GM23338 (cell line): ENCODE data around the gene KRTAP12-2. TPM values are rescaled to one million over a fixed set of nuclear protein-coding genes. Genes with fewer than 3 reads are reported as not detected.

Experiments
- polyA plus RNA-seq: library from polyadenylated mRNA; unstranded; fragments of >200 nt; fragmentation: Nextera tagmentation; extraction: Ambion mirVana; gene quantifications from 2 replicates; pipeline ENCODE4 v1.2.1, GENCODE V29; 2016
- small RNA-seq: library from RNA; depleted of rRNA; stranded (forward); fragments of <200 nt; gene quantifications from one replicate; pipeline ENCODE3, GENCODE V24; 2014; ENCODE audit warnings: low replicate concordance
- total RNA-seq: library from RNA; depleted of rRNA; stranded (reverse); fragments of >200 nt; shearing (Covaris generic); gene quantifications from 2 replicates; pipeline ENCODE4 v1.2.3, GENCODE V29; 2014; rRNA removed

The KRTAP12-2 gene
- total and polyA plus RNA-seq, 2 experiments from 2014 or later: not detected

Small RNAs within 50 kb of the gene (small RNA-seq; reads per million reads assigned to genes)
- gene KRTAP12-6P: not detected

Other genes starting within 250 kb of the KRTAP12-2 start
- gene LRRC3, start 211.4 kb downstream of the KRTAP12-2 start, total RNA-seq: 4.4 and 6.8 TPM in 2 replicates
- gene LRRC3, start 211.4 kb downstream of the KRTAP12-2 start, polyA plus RNA-seq: 0.95 and 1.2 TPM in 2 replicates
- not detected in 2 replicates for gene KRTAP10-1, start 126.7 kb downstream of the KRTAP12-2 start, total RNA-seq
- gene KRTAP10-1, start 126.7 kb downstream of the KRTAP12-2 start, polyA plus RNA-seq: not detected in 2 replicates
- gene KRTAP10-2, start 115.4 kb downstream of the KRTAP12-2 start, total RNA-seq: not detected in 2 replicates
- 0.24 TPM in 1 of 2 replicates, not detected in the other for gene KRTAP10-2, start 115.4 kb downstream of the KRTAP12-2 start, polyA plus RNA-seq
- gene KRTAP10-3, start 108.1 kb downstream of the KRTAP12-2 start, total RNA-seq: not detected in 2 replicates
- gene KRTAP10-3, start 108.1 kb downstream of the KRTAP12-2 start, polyA plus RNA-seq: not detected in 2 replicates
- gene KRTAP10-4, start 93.2 kb downstream of the KRTAP12-2 start, total RNA-seq: not detected in 2 replicates
- not detected in 2 replicates for gene KRTAP10-4, start 93.2 kb downstream of the KRTAP12-2 start, polyA plus RNA-seq
- not detected in 2 replicates for gene KRTAP10-5, start 86.3 kb downstream of the KRTAP12-2 start, total RNA-seq
- gene KRTAP10-5, start 86.3 kb downstream of the KRTAP12-2 start, polyA plus RNA-seq: not detected in 2 replicates
- gene KRTAP10-6, start 74.4 kb downstream of the KRTAP12-2 start, total RNA-seq: not detected in 2 replicates
- not detected in 2 replicates for gene KRTAP10-6, start 74.4 kb downstream of the KRTAP12-2 start, polyA plus RNA-seq
- not detected in 2 replicates for gene KRTAP10-7, start 66.3 kb downstream of the KRTAP12-2 start, total RNA-seq
- gene KRTAP10-7, start 66.3 kb downstream of the KRTAP12-2 start, polyA plus RNA-seq: not detected in 2 replicates
- not detected in 2 replicates for gene KRTAP10-8, start 54.8 kb downstream of the KRTAP12-2 start, total RNA-seq
- gene KRTAP10-8, start 54.8 kb downstream of the KRTAP12-2 start, polyA plus RNA-seq: not detected in 2 replicates
- not detected in 2 replicates for gene KRTAP10-9, start 39.8 kb downstream of the KRTAP12-2 start, total RNA-seq
- not detected in 2 replicates for gene KRTAP10-9, start 39.8 kb downstream of the KRTAP12-2 start, polyA plus RNA-seq
- gene KRTAP10-10, start 29.6 kb downstream of the KRTAP12-2 start, total RNA-seq: not detected in 2 replicates
- not detected in 2 replicates for gene KRTAP10-10, start 29.6 kb downstream of the KRTAP12-2 start, polyA plus RNA-seq
- not detected in 2 replicates for gene KRTAP10-11, start 20.5 kb downstream of the KRTAP12-2 start, total RNA-seq
- gene KRTAP10-11, start 20.5 kb downstream of the KRTAP12-2 start, polyA plus RNA-seq: not detected in 2 replicates
- gene KRTAP12-4, start 12.3 kb downstream of the KRTAP12-2 start, total RNA-seq: not detected in 2 replicates
- not detected in 2 replicates for gene KRTAP12-4, start 12.3 kb downstream of the KRTAP12-2 start, polyA plus RNA-seq
- gene KRTAP12-3, start 9.0 kb downstream of the KRTAP12-2 start, total RNA-seq: not detected in 2 replicates
- not detected in 2 replicates for gene KRTAP12-3, start 9.0 kb downstream of the KRTAP12-2 start, polyA plus RNA-seq
- gene KRTAP12-1, start 15.2 kb upstream of the KRTAP12-2 start, total RNA-seq: not detected in 2 replicates
- not detected in 2 replicates for gene KRTAP12-1, start 15.2 kb upstream of the KRTAP12-2 start, polyA plus RNA-seq
- gene KRTAP10-12, start 30.2 kb upstream of the KRTAP12-2 start, total RNA-seq: not detected in 2 replicates
- gene KRTAP10-12, start 30.2 kb upstream of the KRTAP12-2 start, polyA plus RNA-seq: not detected in 2 replicates
- 0.35 TPM in 1 of 2 replicates, not detected in the other for gene TSPEAR, start 44.6 kb upstream of the KRTAP12-2 start, total RNA-seq
- 0.45 and 0.92 TPM in 2 replicates for gene TSPEAR, start 44.6 kb upstream of the KRTAP12-2 start, polyA plus RNA-seq
- gene UBE2G2, start 134.9 kb upstream of the KRTAP12-2 start, total RNA-seq: 100 and 112 TPM in 2 replicates
- 55.0 and 66.4 TPM in 2 replicates for gene UBE2G2, start 134.9 kb upstream of the KRTAP12-2 start, polyA plus RNA-seq
- 91.9 and 103 TPM in 2 replicates for gene SUMO3, start 151.1 kb upstream of the KRTAP12-2 start, total RNA-seq
- 90.6 and 90.8 TPM in 2 replicates for gene SUMO3, start 151.1 kb upstream of the KRTAP12-2 start, polyA plus RNA-seq
- gene PTTG1IP, start 206.8 kb upstream of the KRTAP12-2 start, total RNA-seq: 168 and 172 TPM in 2 replicates
- 96.0 and 99.9 TPM in 2 replicates for gene PTTG1IP, start 206.8 kb upstream of the KRTAP12-2 start, polyA plus RNA-seq